Activated CD8-positive, alpha-beta memory T cell treated with anti-CD3 and anti-CD28 coated beads for 36 hours (primary cell): ENCODE data around the gene ONECUT2. TPM values are rescaled to one million over a fixed set of nuclear protein-coding genes. Genes with fewer than 3 reads are reported as not detected.
"Not testable (repeated sequence)": the region's sequence is repeated elsewhere in the genome, so short reads cannot be mapped to it uniquely, and the experiment has no call there.

Experiments used
- CTCF ChIA-PET: fragments of 350-600 bp; sonication (Branson Sonifier 250); formaldehyde crosslinking; loops from one replicate; lab custom pipeline; 2021; ENCODE audit warnings: antibody characterized with exemption; lab: Charles Lee
- POLR2A ChIA-PET: fragments of 350-600 bp; sonication (Branson Sonifier 250); formaldehyde crosslinking; loops from one replicate; lab custom pipeline; 2021; ENCODE audit warnings: antibody characterized with exemption; lab: Charles Lee
- total RNA-seq, 2 experiments: library from RNA; stranded (reverse); gene quantifications; one replicate each; pipeline ENCODE4 v1.2.3, GENCODE V29; 2021

The ONECUT2 gene
- total RNA-seq, 2 experiments from 2014 or later = not detected

DNA sequence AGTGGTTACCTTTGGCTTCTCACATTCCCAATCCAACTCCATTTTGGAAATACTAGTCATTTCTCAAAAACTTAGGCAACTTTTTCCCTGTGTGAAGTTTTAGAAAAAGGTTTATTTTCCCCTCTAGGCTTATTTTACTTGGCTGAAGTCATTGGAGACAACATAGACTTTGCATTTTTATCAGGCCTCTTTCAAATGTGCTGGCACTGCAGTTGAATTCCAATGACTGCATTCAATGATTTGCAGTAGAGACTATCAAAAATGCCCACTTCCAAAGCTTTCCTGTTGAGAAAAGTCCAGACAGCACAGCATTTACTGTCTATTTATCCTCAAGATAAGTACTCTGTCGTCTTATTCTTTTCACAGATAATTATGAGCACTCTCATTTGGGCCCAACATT is 70.1 kb downstream of the ONECUT2 start:
- ChIA-PET POLR2A (no interaction called here), CTCF (no interaction called here)

DNA sequence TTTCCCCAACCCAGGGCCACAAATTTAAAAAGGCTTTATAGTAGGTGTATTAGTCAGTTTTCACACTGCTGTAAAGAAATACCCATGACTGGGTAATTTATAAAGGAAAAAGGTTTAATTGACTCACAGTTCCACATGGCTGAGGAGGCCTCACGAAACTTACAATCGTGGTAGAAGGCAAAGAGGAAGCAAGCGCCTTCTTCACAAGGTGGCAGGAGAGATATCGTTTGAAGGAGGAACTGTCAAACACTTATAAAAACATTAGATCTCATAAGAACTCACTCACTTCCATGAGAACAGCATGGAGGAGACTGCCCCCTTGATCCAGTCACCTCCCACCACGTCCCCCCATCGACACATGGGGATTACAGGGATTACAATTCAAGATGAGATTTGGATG is 80.9 kb downstream of the ONECUT2 start:
- ChIA-PET POLR2A (no interaction called here), CTCF (no interaction called here)

DNA sequence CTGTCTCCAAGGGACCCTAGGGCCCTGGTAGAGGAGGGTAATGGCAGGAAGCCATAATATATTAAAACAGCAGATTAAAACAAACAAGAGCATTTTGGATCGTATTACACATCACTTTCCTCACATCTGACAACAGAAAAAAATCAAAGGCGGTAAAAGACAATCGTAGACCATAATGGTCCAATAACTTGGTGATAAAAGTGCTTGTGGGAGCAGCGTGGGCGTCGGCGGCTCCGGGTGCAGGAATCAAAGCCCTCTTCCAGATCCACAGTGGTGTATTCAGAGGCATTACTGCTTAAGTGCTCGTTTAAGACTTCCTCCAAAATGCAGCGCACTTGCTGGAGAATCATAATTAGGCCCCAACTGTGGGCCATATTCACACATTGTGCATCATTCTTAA is 83.4 kb downstream of the ONECUT2 start:
- ChIA-PET CTCF (no interaction called here), POLR2A (interaction anchor here (0.6 kb wide), 1 partner anchor 84 kb away, joined by 3 read pairs; no protein-coding TSS in a partner anchor)

DNA sequence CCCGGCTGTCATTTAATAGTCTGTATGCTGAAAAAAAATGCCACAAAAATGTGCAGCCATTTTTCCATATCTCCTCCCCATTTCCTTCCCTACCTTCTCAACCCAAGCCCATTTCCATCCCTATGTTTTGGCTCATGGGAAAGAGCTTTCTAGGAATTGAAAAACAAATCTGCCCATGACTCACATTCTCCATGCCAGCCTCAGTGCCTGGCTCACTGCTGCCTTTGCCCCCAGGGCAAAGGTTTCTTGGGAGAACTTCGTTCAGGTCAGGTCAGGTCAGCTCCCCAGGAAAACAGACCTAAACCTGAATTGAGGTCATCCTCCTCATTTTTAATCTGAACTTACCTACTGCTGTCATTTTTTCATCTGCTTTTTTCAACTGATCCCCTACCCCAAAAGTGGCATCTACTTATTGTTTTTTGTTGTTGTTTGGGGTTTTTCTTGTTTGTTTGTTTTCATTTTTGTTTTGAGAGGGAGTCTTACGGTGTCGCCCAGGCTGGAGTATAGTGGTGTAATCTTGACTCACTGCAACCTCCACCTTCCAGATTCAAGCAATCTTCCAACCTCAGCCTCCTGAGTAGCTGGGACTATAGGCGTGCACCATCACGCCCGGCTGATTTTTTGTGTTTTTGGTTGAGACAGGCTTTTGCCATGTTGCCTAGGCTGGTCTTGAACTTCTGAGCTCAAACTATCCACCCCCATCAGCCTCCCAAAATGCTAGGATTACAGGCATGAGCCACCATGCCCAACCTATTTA is 84.7 kb downstream of the ONECUT2 start:
- POLR2A ChIA-PET = no interaction called here
- CTCF ChIA-PET = no interaction called here

DNA sequence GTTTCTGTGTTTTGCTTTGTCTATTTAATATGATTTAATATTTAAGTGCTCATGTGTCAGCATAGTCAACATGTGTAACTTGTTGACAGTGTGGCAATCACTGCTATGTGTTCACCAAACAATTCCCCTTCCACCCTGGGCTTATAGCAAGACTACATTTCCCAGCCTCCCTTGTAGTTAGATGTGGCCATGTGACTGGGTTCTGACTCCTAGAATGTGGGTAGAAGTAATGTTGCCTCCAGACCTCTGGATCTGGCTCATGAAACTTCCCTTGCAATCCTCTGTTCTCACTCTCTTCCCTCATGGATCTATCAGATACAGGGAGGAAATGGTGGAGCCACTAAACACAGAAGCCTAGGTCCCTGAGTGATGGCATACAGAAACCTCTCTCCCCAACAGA is 87.2 kb downstream of the ONECUT2 start:
- POLR2A ChIA-PET, CTCF ChIA-PET: not testable (repeated sequence)

DNA sequence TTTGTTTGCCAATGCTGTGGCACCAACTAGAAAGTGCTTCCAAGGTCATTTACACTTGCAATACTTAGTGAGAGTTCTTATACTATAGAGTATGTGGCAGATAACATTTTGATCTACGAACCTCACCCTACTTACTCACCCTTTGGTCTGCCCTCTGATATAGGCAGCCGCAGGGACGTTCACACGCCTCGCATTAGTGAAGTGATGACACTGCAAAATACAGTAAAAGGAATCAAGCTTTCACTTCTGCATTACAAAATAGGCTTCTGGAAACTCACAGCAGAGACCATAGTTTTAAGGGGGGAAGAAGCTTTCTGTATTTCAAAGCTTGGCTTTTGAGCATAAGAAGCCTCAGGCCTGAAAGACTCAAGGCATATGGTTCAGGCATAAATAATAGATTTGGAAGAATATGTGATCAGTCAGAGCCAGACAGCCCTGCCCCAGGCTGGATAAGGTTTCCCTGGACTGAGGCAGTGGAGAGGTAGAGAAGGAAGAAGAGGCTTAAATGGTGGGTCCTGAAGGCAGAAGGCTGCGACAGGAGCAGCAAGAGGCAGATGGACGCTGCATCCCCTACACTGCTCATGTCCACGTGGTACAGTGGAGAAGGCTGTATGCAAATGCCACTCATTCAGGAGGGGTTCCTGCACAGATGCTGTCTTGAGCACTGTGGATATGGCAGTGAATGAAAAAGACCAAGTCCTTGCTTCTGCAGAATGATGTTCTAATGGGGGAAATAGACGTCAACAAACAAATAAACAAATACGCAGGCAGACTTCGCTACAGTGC is 88.2 kb downstream of the ONECUT2 start:
- CTCF ChIA-PET = no interaction called here

DNA sequence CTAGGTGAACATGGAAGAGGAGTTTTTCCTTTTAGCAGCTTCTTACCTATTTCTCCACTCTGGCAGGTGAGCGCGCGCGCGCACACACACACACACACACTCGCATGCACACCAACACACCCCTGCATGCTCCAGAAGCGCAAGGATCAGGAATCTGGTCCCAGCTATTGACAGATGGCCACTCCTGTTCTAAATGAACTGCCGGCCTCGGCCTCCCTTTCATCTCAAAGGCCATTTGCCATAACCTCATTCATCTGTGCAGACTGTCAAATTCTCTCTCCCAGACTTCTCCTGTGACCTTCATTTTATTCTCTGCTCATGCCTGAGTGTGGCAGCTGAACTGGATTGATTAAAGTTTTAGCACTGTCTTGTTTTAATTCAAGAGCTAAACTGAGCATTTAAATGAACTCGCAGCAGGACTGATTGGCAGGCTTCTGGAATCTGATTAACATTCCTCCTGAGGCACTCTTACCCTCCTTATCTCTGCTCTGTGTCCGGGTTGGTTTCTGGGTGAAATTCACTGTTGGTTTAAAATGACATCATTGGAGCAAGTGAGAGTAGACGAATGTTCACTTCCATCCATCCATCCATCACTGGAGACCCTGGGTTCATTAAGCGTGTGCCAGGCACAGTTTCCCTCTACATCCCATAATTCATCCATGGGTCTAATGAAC is 92.5 kb downstream of the ONECUT2 start:
- ChIA-PET CTCF (no interaction called here), POLR2A (interaction anchor here (0.6 kb wide), 1 partner anchor 21 kb away, joined by 15 read pairs; no protein-coding TSS in a partner anchor)

More for the DNA sequence above, 88.2 kb downstream of the ONECUT2 start:
- POLR2A ChIA-PET = no interaction called here

DNA sequence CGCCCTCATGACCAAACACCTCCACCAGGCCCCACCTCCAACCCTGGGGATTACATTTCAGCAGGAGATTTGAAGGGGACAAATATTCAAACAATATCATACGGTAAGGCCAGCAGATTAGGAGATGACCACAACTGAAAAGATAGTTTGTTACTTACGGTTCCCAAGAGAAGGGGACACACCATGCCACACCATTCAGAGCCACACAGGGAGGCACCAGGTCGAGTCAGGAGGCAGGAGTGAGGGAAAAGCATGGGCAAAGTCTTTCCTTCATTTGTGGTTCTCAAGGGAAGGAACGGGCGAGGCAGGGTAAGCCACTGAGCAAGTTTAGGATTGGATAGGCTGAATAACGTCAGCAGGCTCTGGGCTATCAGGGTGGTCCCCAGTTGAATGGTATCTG is 94.0 kb downstream of the ONECUT2 start:
- POLR2A ChIA-PET = no interaction called here
- CTCF ChIA-PET = no interaction called here

DNA sequence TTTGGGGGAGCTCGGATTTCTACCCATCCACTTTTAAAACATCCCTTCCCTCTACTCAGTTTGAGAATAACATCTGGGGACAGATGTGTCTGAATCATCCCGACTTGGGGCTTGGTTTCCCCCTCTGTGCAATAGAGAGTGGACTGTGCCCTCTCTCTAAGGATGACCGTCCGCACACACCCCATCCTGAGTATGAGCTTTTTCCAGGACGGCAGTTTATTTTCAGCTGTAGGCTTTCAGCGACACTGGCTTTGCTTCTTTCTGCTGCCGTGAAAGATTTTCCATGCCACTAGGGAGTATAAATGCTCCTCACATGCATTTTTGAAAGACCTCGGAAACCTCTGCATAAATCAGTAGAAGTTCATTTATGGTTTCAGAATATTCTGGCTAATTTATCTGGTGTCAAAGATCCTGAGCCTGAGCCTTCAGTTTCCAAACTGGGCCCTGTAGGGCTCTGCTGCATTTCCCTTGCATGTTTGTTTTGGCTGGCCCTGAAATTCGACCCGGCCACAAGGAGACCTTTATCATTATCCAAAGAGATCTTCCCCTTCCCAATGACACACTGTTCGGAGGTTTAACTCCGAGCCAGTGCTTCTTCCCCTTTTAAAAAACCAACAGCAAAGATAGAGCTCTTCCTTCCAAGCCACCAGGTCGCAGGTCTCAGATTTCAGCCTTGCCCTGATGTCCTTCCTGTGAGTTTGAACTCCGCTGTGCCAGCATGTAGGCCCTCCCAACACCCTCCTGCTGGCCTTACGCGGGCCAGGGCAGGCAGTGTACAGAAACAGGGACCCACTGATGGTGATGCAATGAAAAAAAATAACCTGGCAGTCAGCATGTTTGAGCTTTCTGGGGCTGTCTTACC is 98.1 kb downstream of the ONECUT2 start:
- CTCF ChIA-PET = interaction anchor here (1.1 kb wide), 1 partner anchor 25 kb away, joined by 3 read pairs; no protein-coding TSS in a partner anchor
- POLR2A ChIA-PET = no interaction called here

DNA sequence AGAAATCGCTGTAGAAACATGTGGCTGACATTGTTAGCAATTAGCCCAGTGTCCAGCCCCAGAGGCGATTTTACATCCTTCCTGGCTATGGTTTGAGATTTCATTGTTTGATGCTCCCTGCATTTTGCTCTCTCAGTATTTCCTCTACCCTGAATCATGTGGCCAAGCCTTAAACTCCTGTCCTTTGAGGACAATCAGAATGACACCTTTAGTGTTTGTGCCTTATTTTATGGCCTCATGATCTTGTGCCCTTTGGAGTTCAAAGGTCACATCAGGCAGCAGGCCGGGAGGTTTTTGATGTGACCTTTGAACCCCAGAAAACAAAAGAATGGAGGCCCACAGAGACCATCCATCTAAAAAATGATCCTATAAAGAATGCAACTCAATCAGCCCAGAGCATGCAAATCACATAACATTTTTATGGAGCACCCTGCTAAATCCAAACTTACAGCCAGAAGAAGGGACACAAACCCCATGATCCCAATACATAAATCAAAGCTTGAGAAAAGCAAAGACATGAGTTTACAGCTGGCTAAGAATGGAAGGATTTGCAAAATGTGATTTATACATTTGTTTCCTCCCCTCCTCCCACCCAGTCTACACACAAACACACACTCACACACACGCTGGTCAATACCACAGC is 98.8 kb downstream of the ONECUT2 start:
- ChIA-PET POLR2A (no interaction called here), CTCF (no interaction called here)

DNA sequence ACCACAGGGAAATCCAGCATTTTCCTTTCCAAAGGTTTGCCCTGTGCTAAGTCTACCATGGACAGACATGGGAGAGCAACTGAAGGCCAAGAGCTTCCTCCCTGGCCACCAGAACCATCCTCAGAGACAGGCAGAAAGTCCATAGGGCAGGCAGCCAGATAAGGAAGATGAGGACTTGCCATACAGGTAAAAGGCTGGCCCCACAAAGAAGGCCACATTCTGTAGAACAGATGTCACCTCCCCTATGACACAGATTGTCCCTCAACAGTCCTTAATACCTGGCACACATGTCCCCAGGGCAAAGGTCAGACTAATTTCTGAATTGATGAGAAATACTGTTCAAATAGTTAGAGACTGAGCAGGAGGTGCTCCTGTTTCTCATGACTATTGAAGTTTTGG is 99.3 kb downstream of the ONECUT2 start:
- CTCF ChIA-PET = interaction anchor here (0.5 kb wide), 1 partner anchor 292 kb away, joined by 3 read pairs; no protein-coding TSS in a partner anchor

DNA sequence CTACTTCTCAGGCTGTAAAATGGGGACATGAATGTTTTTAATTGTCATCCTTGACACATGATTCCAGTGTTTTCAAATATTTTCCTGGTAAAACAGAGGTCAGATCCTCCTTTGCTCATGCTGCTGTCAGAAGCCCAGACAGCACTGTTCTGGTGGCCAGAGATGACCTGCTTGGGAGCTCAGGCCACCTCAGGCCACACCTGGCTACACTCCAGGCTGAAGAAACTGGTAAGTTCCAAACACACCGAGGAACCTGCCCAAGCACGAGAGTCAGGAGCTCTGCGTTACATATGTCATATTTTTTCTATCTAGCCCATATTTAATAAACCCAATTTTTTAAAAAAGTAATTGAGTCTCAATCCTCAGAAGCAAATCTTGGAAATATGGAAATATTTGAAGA is 103.4 kb downstream of the ONECUT2 start:
- ChIA-PET CTCF (no interaction called here), POLR2A (no interaction called here)

More for the DNA sequence above, 99.3 kb downstream of the ONECUT2 start:
- POLR2A ChIA-PET = no interaction called here

DNA sequence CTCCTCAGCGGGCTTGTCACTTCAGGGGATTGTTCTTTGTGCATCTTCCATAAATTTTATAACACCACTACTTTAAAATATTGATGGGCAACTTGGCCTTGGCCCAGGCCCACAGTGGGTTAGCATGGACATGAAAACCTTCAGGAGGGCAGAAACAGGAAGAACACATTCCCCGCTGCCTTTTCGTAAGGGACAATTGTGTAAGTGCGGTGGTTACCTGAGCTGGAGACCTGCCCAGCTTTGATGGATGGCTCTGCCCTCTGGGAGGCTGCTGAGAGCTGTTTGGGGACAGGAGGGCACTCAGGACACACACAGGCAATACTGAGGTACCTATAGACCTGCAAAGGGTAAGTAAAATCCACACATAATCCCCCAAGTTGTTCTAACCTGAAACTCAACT is 104.5 kb downstream of the ONECUT2 start:
- ChIA-PET CTCF (no interaction called here), POLR2A (no interaction called here)

Other genes starting within 250 kb of the ONECUT2 start
- gene ST8SIA3, start 82.8 kb upstream of the ONECUT2 start, total RNA-seq = not detected
- gene FECH, start 151.3 kb downstream of the ONECUT2 start, total RNA-seq = 10 to 100 TPM; 29.5 to 31.8 TPM
- gene NARS1, start 186.5 kb downstream of the ONECUT2 start, total RNA-seq = 100 to 1,000 TPM; 140 TPM